AG09309 (cell line): ENCODE data around the gene FERMT2.

ENCODE experiments used
- DNase-seq: peaks from one replicate; pipeline ENCODE4 v3.0.0-alpha.2; 2010; ENCODE audit warnings: low read depth
- H3K4me3 ChIP-seq: 2 replicates; pipeline ENCODE4 v1.5.1; 2011; ENCODE audit warnings: mild to moderate bottlenecking, low read depth, low read length, moderate library complexity; ENCODE audit not compliant: control insufficient read depth
- TF ChIP-seq, protein P1 (sequence below): IDR thresholded peaks from 2 replicates; pipeline ENCODE4 v1.5.1; 2011; ENCODE audit warnings: mild to moderate bottlenecking, low read depth, low read length, inconsistent platforms; ENCODE audit not compliant: insufficient read depth, control insufficient read depth; ENCODE audit errors: missing control alignments

FERMT2 gene

GRCh38 chr14:52862632-52863333, 88.1 kb downstream of the FERMT2 start:
- no peak overlapping the region for H3K4me3 ChIP-seq
- peak; percentile 31 for DNase-seq
- TF ChIP-seq, protein P1, sequence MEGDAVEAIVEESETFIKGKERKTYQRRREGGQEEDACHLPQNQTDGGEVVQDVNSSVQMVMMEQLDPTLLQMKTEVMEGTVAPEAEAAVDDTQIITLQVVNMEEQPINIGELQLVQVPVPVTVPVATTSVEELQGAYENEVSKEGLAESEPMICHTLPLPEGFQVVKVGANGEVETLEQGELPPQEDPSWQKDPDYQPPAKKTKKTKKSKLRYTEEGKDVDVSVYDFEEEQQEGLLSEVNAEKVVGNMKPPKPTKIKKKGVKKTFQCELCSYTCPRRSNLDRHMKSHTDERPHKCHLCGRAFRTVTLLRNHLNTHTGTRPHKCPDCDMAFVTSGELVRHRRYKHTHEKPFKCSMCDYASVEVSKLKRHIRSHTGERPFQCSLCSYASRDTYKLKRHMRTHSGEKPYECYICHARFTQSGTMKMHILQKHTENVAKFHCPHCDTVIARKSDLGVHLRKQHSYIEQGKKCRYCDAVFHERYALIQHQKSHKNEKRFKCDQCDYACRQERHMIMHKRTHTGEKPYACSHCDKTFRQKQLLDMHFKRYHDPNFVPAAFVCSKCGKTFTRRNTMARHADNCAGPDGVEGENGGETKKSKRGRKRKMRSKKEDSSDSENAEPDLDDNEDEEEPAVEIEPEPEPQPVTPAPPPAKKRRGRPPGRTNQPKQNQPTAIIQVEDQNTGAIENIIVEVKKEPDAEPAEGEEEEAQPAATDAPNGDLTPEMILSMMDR: no peak

DNA sequence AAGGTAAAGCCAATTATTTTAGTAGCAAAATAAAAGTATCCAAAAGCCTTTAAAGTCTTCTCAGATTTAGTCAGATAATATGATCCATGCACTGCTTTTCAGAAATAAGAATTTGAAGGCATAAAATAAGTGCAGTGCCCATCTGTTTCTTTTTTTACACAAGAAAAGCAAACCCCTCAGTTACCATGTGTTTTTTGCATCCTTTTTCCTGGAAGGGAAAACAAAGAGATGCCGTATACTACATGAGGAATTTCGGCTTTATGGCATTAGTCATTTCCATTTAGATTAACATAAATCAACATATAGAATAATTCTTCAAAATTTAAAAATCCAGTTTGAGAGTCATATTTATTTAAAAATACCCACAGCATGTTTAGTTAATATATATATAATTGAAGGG, 89.4 kb downstream of the FERMT2 start:
- no peak for DNase-seq
- TF ChIP-seq, protein P1: no peak
- H3K4me3 ChIP-seq: no peak overlapping the region

DNA sequence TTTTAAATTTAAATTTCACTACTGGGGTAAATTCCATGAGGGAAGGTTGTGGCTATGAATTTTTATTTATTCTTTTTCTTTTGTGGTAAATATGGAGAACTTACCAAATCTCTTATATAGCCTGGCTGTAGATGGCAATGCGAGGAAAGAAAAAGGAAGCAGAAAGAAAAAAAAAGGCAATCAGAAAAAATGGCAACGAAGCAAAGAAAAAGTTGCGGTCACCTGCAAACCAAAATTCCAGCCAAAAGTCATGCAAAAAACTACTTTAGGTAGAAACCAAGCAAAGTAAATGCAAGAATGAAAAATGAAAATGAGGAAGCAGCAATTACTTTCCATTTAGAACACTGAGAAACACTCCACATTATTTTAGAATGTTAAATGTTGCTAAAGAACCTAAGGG, 89.9 kb downstream of the FERMT2 start:
- DNase-seq: no peak
- no peak overlapping the region for H3K4me3 ChIP-seq
- TF ChIP-seq, protein P1: no peak

GRCh38 chr14:52860209-52860608, 90.6 kb downstream of the FERMT2 start:
- DNase-seq: no peak
- TF ChIP-seq, protein P1: no peak
- H3K4me3 ChIP-seq: no peak overlapping the region

GRCh38 chr14:52856139-52856538, 94.7 kb downstream of the FERMT2 start:
- no peak overlapping the region for H3K4me3 ChIP-seq
- no peak for DNase-seq
- TF ChIP-seq, protein P1: no peak

DNA sequence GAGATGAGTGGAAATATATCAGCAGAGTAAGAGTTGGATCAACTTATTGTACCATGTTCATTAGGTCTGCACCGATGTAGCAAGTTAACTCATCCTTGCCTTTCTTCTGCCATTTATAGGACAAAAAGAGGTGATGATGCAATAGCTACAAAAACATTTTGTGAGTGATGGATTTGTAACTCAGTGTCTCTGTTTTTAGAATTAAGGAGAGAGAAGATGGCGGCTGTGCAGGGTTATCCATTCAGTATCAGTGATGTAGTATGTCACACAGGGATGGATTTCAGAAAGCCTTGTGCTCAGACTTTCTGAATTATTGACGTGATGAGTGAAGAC, 97.4 kb downstream of the FERMT2 start:
- TF ChIP-seq, protein P1: no peak
- DNase-seq: no peak
- no peak overlapping the region for H3K4me3 ChIP-seq
